Measurements from ENCODE around the gene DISC1. TPM values are rescaled to one million over a fixed set of nuclear protein-coding genes. Genes with fewer than 3 reads are reported as not detected.

The DISC1 gene
- total RNA-seq, 1 experiment from 2014 or later: 1.8 TPM

DNA sequence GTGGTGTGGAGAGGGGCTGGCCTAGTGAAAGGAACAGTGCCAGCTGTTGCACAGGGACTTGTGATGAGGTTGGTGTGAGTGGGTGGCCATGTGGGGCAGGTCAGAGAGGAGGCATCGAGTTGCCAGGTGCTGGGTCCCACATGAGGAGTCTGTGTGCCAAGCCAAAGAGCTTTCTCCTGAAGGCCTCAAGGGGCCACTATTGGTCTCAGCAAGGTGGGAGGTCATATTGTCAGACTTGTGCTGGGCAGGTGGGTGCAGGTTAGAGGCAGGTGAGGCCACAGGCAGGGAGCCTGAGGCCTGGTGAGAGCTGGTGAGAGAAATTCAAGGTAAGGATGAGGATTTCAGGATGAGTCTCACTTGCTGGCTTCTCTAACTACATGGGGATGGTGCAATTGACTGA lies 256.8 kb downstream of the DISC1 start:
- no peak for TF ChIP-seq SP1 (IDR thresholded peaks at IDR 0.05; ENCODE audit: low read depth)
- TF ChIP-seq, protein P1, sequence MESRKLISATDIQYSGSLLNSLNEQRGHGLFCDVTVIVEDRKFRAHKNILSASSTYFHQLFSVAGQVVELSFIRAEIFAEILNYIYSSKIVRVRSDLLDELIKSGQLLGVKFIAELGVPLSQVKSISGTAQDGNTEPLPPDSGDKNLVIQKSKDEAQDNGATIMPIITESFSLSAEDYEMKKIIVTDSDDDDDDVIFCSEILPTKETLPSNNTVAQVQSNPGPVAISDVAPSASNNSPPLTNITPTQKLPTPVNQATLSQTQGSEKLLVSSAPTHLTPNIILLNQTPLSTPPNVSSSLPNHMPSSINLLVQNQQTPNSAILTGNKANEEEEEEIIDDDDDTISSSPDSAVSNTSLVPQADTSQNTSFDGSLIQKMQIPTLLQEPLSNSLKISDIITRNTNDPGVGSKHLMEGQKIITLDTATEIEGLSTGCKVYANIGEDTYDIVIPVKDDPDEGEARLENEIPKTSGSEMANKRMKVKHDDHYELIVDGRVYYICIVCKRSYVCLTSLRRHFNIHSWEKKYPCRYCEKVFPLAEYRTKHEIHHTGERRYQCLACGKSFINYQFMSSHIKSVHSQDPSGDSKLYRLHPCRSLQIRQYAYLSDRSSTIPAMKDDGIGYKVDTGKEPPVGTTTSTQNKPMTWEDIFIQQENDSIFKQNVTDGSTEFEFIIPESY (IDR thresholded peaks at IDR 0.05; ENCODE audit: extremely low read depth, insufficient replicate concordance, low read length): no peak
- TF ChIP-seq, protein P2, sequence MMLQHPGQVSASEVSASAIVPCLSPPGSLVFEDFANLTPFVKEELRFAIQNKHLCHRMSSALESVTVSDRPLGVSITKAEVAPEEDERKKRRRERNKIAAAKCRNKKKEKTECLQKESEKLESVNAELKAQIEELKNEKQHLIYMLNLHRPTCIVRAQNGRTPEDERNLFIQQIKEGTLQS (IDR thresholded peaks at IDR 0.05): no peak
- TF ChIP-seq FOSL1 (IDR thresholded peaks at IDR 0.05; ENCODE audit: low read depth): no peak
- TF ChIP-seq, protein P3, sequence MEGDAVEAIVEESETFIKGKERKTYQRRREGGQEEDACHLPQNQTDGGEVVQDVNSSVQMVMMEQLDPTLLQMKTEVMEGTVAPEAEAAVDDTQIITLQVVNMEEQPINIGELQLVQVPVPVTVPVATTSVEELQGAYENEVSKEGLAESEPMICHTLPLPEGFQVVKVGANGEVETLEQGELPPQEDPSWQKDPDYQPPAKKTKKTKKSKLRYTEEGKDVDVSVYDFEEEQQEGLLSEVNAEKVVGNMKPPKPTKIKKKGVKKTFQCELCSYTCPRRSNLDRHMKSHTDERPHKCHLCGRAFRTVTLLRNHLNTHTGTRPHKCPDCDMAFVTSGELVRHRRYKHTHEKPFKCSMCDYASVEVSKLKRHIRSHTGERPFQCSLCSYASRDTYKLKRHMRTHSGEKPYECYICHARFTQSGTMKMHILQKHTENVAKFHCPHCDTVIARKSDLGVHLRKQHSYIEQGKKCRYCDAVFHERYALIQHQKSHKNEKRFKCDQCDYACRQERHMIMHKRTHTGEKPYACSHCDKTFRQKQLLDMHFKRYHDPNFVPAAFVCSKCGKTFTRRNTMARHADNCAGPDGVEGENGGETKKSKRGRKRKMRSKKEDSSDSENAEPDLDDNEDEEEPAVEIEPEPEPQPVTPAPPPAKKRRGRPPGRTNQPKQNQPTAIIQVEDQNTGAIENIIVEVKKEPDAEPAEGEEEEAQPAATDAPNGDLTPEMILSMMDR (IDR thresholded peaks at IDR 0.05 in 2 of 3, conservative IDR thresholded peaks at IDR 0.05 in 1 of 3; ENCODE audit: borderline replicate concordance in 1 of 3, insufficient read depth in 1 of 3, low read depth in 2 of 3, low read length in 2 of 3): peak in 2 of 3 experiments; percentile 6 to 18; a peak in 1 of 6 replicates
- no peak for TF ChIP-seq EZH2phosphoT487 (IDR thresholded peaks at IDR 0.05; ENCODE audit: borderline replicate concordance)
- peak; percentile 38 for TF ChIP-seq RAD21 (IDR thresholded peaks at IDR 0.05; ENCODE audit: low read depth)
- Histone ChIP-seq H3K79me2 (ENCODE audit: insufficient read depth, low read length) (no peaks in the 10 kb centered on the region), H3K4me1 (ENCODE audit: control insufficient read depth in 1 of 2, insufficient read depth in 2 of 2, low read length in 2 of 2) (no peaks in the 10 kb centered on the region), H3K9me2 (ENCODE audit: insufficient read depth) (no peaks in the 10 kb centered on the region), H3K4me2 (ENCODE audit: low read length) (no peak overlapping the region), H3K9me3 (ENCODE audit: control insufficient read depth in 1 of 2, insufficient read depth in 1 of 2, low read depth in 1 of 2, low read length in 2 of 2) (no peaks in the 10 kb centered on the region), H3K36me3 (ENCODE audit: control insufficient read depth in 1 of 2, insufficient read depth in 2 of 2, low read length in 2 of 2) (no peaks in the 10 kb centered on the region), H3K27me3 (ENCODE audit: insufficient read depth, low read length) (0 out of 2 replicates have a peak, but pooled peaks cover 3% of the 10 kb centered on the region), H3K4me3 (replicated peaks in 1 of 2; ENCODE audit: low read depth in 1 of 2, low read length in 2 of 2) (no peak overlapping the region), H3K9ac (ENCODE audit: low read length) (no peak overlapping the region), H2AFZ (ENCODE audit: low read depth, low read length, poor library complexity, severe bottlenecking) (no peak overlapping the region), H3K27ac (ENCODE audit: low read depth, low read length) (no peak overlapping the region), H4K20me1 (ENCODE audit: insufficient read depth) (no peaks in the 10 kb centered on the region)
- no peak for DNase-seq (ENCODE audit: low read depth, low spot score)
- peak; percentile 58 for ATAC-seq
- ChIA-PET RAD21 (ENCODE audit: low non-redundant PET in 1 of 2, low total read pairs in 2 of 2, uncharacterized antibody in 2 of 2, unreplicated experiment in 2 of 2) (no interaction called here), POLR2A (no interaction called here), CTCF (interaction anchor here (0.8 kb wide), 1 partner anchor 100 kb away, joined by 3 read pairs; no protein-coding TSS in a partner anchor)
- intact Hi-C loops (cut with micrococcal nuclease): no loop called here
- no TSS peak for BruUV-seq (replicated peaks)
